Measurements from ENCODE around the gene RAB5A.

GRCh38 chr3:19959505-19959904 is 12.6 kb downstream of the RAB5A start:
- TF ChIP-seq BHLHE40 (IDR thresholded peaks at IDR 0.05; ENCODE audit: borderline replicate concordance): no peak
- TF ChIP-seq, protein P1, sequence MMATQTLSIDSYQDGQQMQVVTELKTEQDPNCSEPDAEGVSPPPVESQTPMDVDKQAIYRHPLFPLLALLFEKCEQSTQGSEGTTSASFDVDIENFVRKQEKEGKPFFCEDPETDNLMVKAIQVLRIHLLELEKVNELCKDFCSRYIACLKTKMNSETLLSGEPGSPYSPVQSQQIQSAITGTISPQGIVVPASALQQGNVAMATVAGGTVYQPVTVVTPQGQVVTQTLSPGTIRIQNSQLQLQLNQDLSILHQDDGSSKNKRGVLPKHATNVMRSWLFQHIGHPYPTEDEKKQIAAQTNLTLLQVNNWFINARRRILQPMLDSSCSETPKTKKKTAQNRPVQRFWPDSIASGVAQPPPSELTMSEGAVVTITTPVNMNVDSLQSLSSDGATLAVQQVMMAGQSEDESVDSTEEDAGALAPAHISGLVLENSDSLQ (IDR thresholded peaks at IDR 0.05): no peak
- TF ChIP-seq LEF1 (IDR thresholded peaks at IDR 0.05; ENCODE audit: borderline replicate concordance): no peak
- TF ChIP-seq SUZ12 (IDR thresholded peaks at IDR 0.05): no peak
- TF ChIP-seq FOXM1 (IDR thresholded peaks at IDR 0.05; ENCODE audit: borderline replicate concordance): no peak
- no peak for TF ChIP-seq ZNF384 (IDR thresholded peaks at IDR 0.05)
- no peak for TF ChIP-seq NFRKB (IDR thresholded peaks at IDR 0.05)
- no peak for TF ChIP-seq ELF4 (IDR thresholded peaks at IDR 0.05)
- no peak for TF ChIP-seq SP1 (IDR thresholded peaks at IDR 0.05)
- no peak for TF ChIP-seq HDGF (IDR thresholded peaks at IDR 0.05; ENCODE audit: borderline replicate concordance)
